DND-41 (cell line): Measurements from ENCODE around the gene PTGFRN.

Experiments
- CTCF ChIP-seq: IDR thresholded peaks from 2 replicates; pipeline ENCODE4 v1.5.1; 2012; ENCODE audit warnings: borderline replicate concordance, low read length, moderate library complexity, mild to moderate bottlenecking; ENCODE audit not compliant: poor library complexity, severe bottlenecking; ENCODE audit errors: extremely low read depth
- EZH2 ChIP-seq: IDR thresholded peaks from 3 replicates; pipeline ENCODE4 v1.6.1; 2012; ENCODE audit warnings: borderline replicate concordance, low read depth, mild to moderate bottlenecking, moderate library complexity, low read length, inconsistent platforms; ENCODE audit not compliant: severe bottlenecking

GRCh38 chr1:116871779-116872146 lies 38.0 kb upstream of the PTGFRN start:
- TF ChIP-seq CTCF (no peak), EZH2 (no peak)
